Tibial nerve (tissue), 4 donors: ENCODE results near the gene RETREG1. TPM values are rescaled to one million over a fixed set of nuclear protein-coding genes. Genes with fewer than 3 reads are reported as not detected.

Experiments
- DNase-seq, 2 donors: peaks; one replicate each; pipeline ENCODE4 v3.0.0-alpha.2; 2019; ENCODE audit warnings: low spot score in 2 of 2
- H3K27ac ChIP-seq, 4 donors: fragments of 200-600 bp; sonication (generic) in 3 of 4; one replicate each; pipeline ENCODE4 v1.5.1; 2017 to 2019; ENCODE audit warnings: mild to moderate bottlenecking in 1 of 4
- H3K27me3 ChIP-seq, 2 donors: fragments of 200-600 bp; sonication (generic) in 1 of 2; one replicate each; pipeline versions ENCODE4 v1.5.1 to v1.6.0; 2017 to 2019
- H3K36me3 ChIP-seq, 3 donors: fragments of 200-600 bp; sonication (generic); one replicate each; pipeline ENCODE4 v1.5.1; 2018 to 2019
- H3K4me1 ChIP-seq, 4 donors: fragments of 200-600 bp; sonication (generic) in 3 of 4; one replicate each; pipeline ENCODE4 v1.5.1; 2017 to 2019
- H3K4me3 ChIP-seq, 4 donors: fragments of 200-600 bp; sonication (generic) in 3 of 4; one replicate each; pipeline ENCODE4 v1.5.1; 2017 to 2019; ENCODE audit warnings: mild to moderate bottlenecking in 1 of 4, moderate library complexity in 1 of 4
- H3K9me3 ChIP-seq, 4 donors: fragments of 200-600 bp; sonication (generic) in 3 of 4; one replicate each; pipeline ENCODE4 v1.5.1; 2017 to 2019
- EP300 ChIP-seq, 2 donors: sonication (generic); formaldehyde crosslinking; IDR thresholded peaks; one replicate each; pipeline ENCODE4 v1.6.1; 2017; ENCODE audit warnings: antibody characterized with exemption in 2 of 2, mild to moderate bottlenecking in 1 of 2
- POLR2A ChIP-seq, 2 donors: fragments of 450-650 bp; IDR thresholded peaks; one replicate each; pipeline ENCODE4 v1.6.1; 2017; ENCODE audit warnings: antibody characterized with exemption in 2 of 2, mild to moderate bottlenecking in 2 of 2, moderate library complexity in 2 of 2
- WGBS, 2 donors: methylation state at CpG; one replicate each; pipeline ENCODE4 v1.1.5; 2018; 5-methylcytosine and 5-hydroxymethylcytosine counted together
- total RNA-seq, 4 donors: library from RNA; depleted of rRNA; stranded (reverse); fragments of >200 nt; gene quantifications; one replicate each; pipeline ENCODE4 v1.1.0, GENCODE V29; 2016
- TF ChIP-seq, protein P1 (sequence below), 5 experiments: fragments of 200-600 bp in 3 of 5; fragments of 450-650 bp in 2 of 5; sonication (generic) in 3 of 5; IDR thresholded peaks; one replicate each; pipeline ENCODE4 v1.5.1; 2016 to 2019; ENCODE audit warnings: antibody characterized with exemption in 5 of 5, mild to moderate bottlenecking in 3 of 5, moderate library complexity in 2 of 5

RETREG1 gene
- total RNA-seq, 4 donors from 2014 or later: 57.5 to 90.9 (median 77.0) TPM

DNA sequence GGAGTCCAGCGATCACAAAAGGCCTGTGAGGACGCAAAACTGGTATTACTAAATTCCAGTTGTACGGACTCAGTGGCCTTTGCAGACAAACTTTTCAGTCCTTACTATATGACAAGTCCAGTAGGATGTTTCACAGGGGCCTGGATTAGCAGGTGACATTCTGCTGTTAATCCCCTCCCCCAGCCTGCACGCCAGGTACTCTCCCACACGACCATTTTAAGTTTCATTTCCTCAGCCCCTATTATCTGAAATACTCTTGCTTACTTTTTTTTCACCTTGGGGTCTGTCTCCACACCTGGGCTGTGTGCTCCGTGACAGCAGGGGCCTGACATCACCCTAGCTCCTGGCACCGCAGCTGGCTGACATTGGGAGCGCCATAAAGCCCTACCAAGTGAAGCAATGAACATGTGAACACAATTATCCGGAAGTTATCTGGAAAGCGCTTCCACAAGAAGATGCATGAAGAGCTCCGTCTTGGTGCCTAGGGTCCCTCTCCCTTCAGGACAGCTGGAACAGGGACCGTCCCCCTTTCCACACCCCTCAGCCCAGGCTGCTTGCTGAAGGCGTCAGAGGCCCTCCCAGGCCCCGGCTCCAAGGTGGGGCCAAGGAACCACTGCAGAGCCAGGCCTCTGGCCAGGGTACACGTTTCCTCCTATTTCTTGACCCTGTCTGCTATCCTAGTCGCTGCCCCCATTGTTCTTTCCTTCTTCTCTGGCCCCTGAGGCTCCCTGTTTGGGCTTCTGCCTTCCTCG is 111.5 kb downstream of the RETREG1 start:
- WGBS, 2 donors: 87 to 88% methylated on average over 17 of the region's 17 CpGs
- Histone ChIP-seq H3K9me3 (no peaks in the 10 kb centered on the region), H3K4me3 (no peak overlapping the region), H3K27ac (no peak overlapping the region), H3K4me1 (peaks cover 0 to 25% (median 8%) of the 10 kb centered on the region in 4 donors), H3K27me3 (no peaks in the 10 kb centered on the region), H3K36me3 (no peaks in the 10 kb centered on the region)
- no peak for DNase-seq
- TF ChIP-seq POLR2A (IDR thresholded peaks at IDR 0.05) (no peak), EP300 (IDR thresholded peaks at IDR 0.05) (no peak)
- TF ChIP-seq, protein P1, sequence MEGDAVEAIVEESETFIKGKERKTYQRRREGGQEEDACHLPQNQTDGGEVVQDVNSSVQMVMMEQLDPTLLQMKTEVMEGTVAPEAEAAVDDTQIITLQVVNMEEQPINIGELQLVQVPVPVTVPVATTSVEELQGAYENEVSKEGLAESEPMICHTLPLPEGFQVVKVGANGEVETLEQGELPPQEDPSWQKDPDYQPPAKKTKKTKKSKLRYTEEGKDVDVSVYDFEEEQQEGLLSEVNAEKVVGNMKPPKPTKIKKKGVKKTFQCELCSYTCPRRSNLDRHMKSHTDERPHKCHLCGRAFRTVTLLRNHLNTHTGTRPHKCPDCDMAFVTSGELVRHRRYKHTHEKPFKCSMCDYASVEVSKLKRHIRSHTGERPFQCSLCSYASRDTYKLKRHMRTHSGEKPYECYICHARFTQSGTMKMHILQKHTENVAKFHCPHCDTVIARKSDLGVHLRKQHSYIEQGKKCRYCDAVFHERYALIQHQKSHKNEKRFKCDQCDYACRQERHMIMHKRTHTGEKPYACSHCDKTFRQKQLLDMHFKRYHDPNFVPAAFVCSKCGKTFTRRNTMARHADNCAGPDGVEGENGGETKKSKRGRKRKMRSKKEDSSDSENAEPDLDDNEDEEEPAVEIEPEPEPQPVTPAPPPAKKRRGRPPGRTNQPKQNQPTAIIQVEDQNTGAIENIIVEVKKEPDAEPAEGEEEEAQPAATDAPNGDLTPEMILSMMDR (IDR thresholded peaks at IDR 0.05): no peak

DNA sequence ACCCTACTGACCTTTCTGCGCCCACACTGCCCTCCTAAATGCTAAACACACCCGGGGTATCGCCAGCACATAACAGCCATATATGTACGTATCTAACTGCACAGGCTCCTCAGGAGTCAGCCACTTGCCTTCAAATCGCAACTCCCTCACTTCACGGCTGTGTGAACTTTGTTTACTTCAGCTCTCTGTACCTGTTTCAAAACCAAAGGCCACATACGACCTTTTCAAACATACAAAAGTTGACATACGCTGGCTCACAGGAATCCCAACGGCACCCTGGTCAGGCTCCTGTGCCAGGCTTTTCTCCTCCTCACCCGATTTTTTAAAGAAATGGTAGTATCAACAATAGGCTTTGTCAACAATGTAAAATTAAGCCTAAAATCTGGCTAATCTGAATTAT is 112.2 kb downstream of the RETREG1 start:
- H3K4me1 ChIP-seq: peaks cover 0 to 22% (median 8%) of the 10 kb centered on the region in 4 donors
- no peak overlapping the region for H3K27ac ChIP-seq
- TF ChIP-seq, protein P1 (IDR thresholded peaks at IDR 0.05): no peak
- TF ChIP-seq POLR2A (IDR thresholded peaks at IDR 0.05): no peak
- TF ChIP-seq EP300 (IDR thresholded peaks at IDR 0.05): no peak
- H3K4me3 ChIP-seq: no peak overlapping the region
- no peaks in the 10 kb centered on the region for H3K9me3 ChIP-seq
- H3K27me3 ChIP-seq: no peaks in the 10 kb centered on the region
- no peaks in the 10 kb centered on the region for H3K36me3 ChIP-seq
- DNase-seq: no peak
- 90 to 97% methylated on average over 10 of the region's 10 CpGs for WGBS, 2 donors

DNA sequence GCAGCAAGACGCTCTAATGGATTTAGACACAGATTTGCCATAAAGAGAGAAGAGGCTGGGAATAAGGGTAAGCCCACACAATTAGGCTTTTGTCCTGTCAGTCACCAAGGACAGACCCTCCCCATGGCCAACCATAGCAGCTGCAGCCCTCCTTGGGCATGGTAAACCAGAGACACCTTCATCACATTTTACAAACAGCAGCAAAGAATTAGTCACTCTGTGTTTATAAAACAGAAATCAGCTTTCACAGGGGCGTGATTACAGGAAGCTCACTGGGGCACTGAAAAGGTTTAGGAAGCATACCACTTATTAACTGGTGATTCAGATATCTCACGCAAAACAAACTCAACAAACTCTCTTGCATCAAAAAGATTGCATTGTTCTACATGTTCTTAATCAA is 113.9 kb downstream of the RETREG1 start:
- no peak for DNase-seq
- 76 to 89% methylated on average over 3 of the region's 3 CpGs for WGBS, 2 donors
- H3K4me1 ChIP-seq: peaks cover 0 to 9% (median 0%) of the 10 kb centered on the region in 4 donors
- H3K9me3 ChIP-seq: no peaks in the 10 kb centered on the region
- TF ChIP-seq POLR2A (IDR thresholded peaks at IDR 0.05): no peak
- TF ChIP-seq, protein P1 (IDR thresholded peaks at IDR 0.05): no peak
- no peak for TF ChIP-seq EP300 (IDR thresholded peaks at IDR 0.05)
- no peak overlapping the region for H3K27ac ChIP-seq
- no peaks in the 10 kb centered on the region for H3K27me3 ChIP-seq
- H3K4me3 ChIP-seq: no peak overlapping the region
- no peaks in the 10 kb centered on the region for H3K36me3 ChIP-seq

DNA sequence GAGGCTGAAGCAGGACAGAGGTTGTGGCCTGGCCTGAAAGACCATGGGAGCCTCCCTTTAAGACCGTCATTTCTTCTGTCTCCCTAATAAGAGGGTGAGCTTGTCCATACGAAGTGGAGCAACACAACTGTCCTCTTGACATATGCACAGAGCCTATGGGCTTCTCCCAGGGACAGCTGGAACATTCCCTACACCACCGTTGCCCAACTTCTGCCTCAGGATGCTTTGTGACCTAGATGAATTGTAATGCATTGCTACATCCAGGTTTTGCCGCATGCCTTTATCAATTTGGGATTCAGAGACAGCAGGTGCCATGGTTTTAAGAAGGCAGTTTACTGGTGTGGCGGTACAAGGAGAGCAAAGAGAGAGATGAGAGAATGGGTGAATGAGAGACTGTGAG is 116.8 kb downstream of the RETREG1 start:
- H3K27ac ChIP-seq: no peak overlapping the region
- no peak overlapping the region for H3K4me3 ChIP-seq
- DNase-seq: no peak
- H3K36me3 ChIP-seq: no peaks in the 10 kb centered on the region
- H3K9me3 ChIP-seq: peaks cover 0 to 17% (median 1%) of the 10 kb centered on the region in 4 donors
- no peaks in the 10 kb centered on the region for H3K4me1 ChIP-seq
- TF ChIP-seq, protein P1 (IDR thresholded peaks at IDR 0.05): no peak
- TF ChIP-seq POLR2A (IDR thresholded peaks at IDR 0.05) (no peak), EP300 (IDR thresholded peaks at IDR 0.05) (no peak)
- no peaks in the 10 kb centered on the region for H3K27me3 ChIP-seq
- WGBS, 2 donors: 92 to 97% methylated on average over 5 of the region's 5 CpGs

DNA sequence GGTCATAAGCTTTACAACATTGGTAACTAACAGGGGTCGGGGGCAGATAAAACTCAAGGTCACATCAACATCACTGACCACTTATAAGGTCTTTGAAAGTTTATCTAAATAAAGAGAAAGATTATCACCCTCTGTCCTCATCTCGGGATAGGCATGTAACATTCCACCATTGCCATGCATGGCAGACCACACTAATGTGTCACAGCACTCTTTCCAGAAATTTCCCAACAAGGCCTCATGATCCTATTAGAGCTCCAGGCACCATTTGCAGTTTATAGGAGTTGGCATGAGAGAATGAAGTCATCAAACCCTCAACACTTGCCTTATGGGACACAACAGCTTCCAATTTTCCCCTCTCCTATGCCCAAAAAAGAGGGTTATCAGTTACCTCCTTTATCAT is 119.3 kb downstream of the RETREG1 start:
- TF ChIP-seq, protein P1 (IDR thresholded peaks at IDR 0.05): no peak
- TF ChIP-seq EP300 (IDR thresholded peaks at IDR 0.05) (no peak), POLR2A (IDR thresholded peaks at IDR 0.05) (no peak)
- peaks cover 0 to 5% (median 0%) of the 10 kb centered on the region in 4 donors for H3K4me1 ChIP-seq
- 89 to 93% methylated on average over 2 of the region's 2 CpGs for WGBS, 2 donors
- H3K27ac ChIP-seq: no peak overlapping the region
- DNase-seq: no peak
- H3K36me3 ChIP-seq: no peaks in the 10 kb centered on the region
- no peaks in the 10 kb centered on the region for H3K27me3 ChIP-seq
- no peak overlapping the region for H3K4me3 ChIP-seq
- peaks cover 0 to 19% (median 1%) of the 10 kb centered on the region in 4 donors for H3K9me3 ChIP-seq
